ENCODE results near the gene KRTAP5-2. TPM values are rescaled to one million over a fixed set of nuclear protein-coding genes. Genes with fewer than 3 reads are reported as not detected.

The KRTAP5-2 gene
- total and polyA plus RNA-seq, 2 of the 8 experiments (the other 6 are each of a cell fraction or from before 2014, with no cell fraction given): not detected

DNA sequence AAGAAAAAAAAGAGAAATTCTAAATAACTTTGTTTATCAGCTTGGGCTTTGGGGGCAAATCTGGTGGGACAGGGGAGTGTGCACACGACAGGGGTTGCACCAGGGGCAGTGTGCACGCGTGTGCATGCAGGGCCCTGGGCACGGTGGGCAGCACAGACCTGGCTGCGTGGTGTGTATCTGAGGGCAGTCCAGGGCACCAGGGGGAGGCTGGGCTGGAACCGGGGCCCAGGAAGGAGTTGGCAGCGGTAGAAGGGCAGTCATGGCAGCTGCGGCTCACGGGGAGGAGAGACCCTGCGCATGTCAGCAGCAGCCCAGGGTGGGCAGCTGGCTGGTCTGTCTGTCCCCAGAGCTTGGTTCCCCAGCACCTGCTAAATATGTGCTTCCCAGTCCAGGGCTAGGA, 35.8 kb upstream of the KRTAP5-2 start:
- Histone ChIP-seq H3K4me1 (replicated peaks in 1 of 4; ENCODE audit: control insufficient read depth in 3 of 4, insufficient read depth in 4 of 4, low read length in 3 of 4) (peaks cover 0 to 4% (median 1%) of the 10 kb centered on the region in 4 experiments; a peak in 4 of 7 replicates), H3K79me1 (ENCODE audit: low read depth, low read length) (no peaks in the 10 kb centered on the region), H3K18ac (ENCODE audit: extremely low read depth, low read length) (no peak overlapping the region), H3K4me2 (ENCODE audit: insufficient read depth in 1 of 2, low read depth in 2 of 2, low read length in 2 of 2) (no peak overlapping the region), H2AFZ (ENCODE audit: low read length) (no peak overlapping the region), H4K5ac (ENCODE audit: insufficient read length, low read depth, low read length) (no peak overlapping the region), H4K91ac (replicated peaks; ENCODE audit: insufficient read length, low read length) (no peak overlapping the region), H3K36me3 (ENCODE audit: control insufficient read depth in 2 of 4, insufficient read depth in 4 of 4, low read length in 3 of 4) (no peaks in the 10 kb centered on the region), H3K23ac (ENCODE audit: insufficient read length) (no peak overlapping the region), H4K20me1 (replicated peaks in 1 of 2; ENCODE audit: control insufficient read depth in 1 of 2, insufficient read depth in 2 of 2, low read length in 2 of 2) (peaks cover 0 to 2% of the 10 kb centered on the region in 2 experiments), H3K9me3 (ENCODE audit: insufficient read depth in 2 of 2, low read depth in 1 of 2, low read length in 1 of 2) (no peaks in the 10 kb centered on the region), H4K8ac (ENCODE audit: extremely low read depth, insufficient read depth, low read length) (no peak overlapping the region), H3K56ac (replicated peaks; ENCODE audit: insufficient read length, low read depth, low read length) (no peak overlapping the region), H2BK20ac (ENCODE audit: low read length) (no peak overlapping the region), H3K14ac (ENCODE audit: insufficient read length) (no peak overlapping the region), H3K4me3 (ENCODE audit: extremely low read depth in 1 of 4, insufficient read depth in 2 of 4, low read depth in 3 of 4, low read length in 4 of 4) (no peak overlapping the region), H2BK15ac (ENCODE audit: low read length) (no peak overlapping the region), H3K27ac (ENCODE audit: low read depth, low read length) (no peak overlapping the region), H2AK5ac (ENCODE audit: low read depth, low read length) (0 out of 2 replicates have a peak overlapping the region, but pooled peaks have one; percentile 39), H2BK12ac (ENCODE audit: low read depth, low read length) (no peak overlapping the region), H3K9ac (replicated peaks in 1 of 4; ENCODE audit: extremely low read depth in 1 of 4, low read depth in 3 of 4, low read length in 3 of 4) (no peak overlapping the region), H3K23me2 (ENCODE audit: low read depth, low read length) (no peaks in the 10 kb centered on the region), H2BK120ac (replicated peaks; ENCODE audit: low read depth, low read length) (no peak overlapping the region), H2BK5ac (ENCODE audit: low read depth, low read length) (no peak overlapping the region), H3K79me2 (ENCODE audit: control insufficient read depth in 1 of 2, insufficient read depth in 2 of 2, low read length in 2 of 2) (no peaks in the 10 kb centered on the region), H3K27me3 (replicated peaks in 1 of 4; ENCODE audit: control insufficient read depth in 3 of 4, extremely low read depth in 1 of 4, insufficient read depth in 3 of 4, low read length in 3 of 4) (peaks cover 0 to 9% (median 3%) of the 10 kb centered on the region in 4 experiments; a peak in 4 of 7 replicates), H3K4ac (replicated peaks; ENCODE audit: insufficient read length, low read depth, low read length) (no peak overlapping the region)
- no peak for FAIRE-seq
- CTCF ChIA-PET (ENCODE audit: partially characterized antibody): interaction anchor here (0.6 to 6.3 kb wide), 5 partner anchors 10 to 518 kb away, joined by 3 to 43 read pairs (median 3); partner anchors contain the start of gene KRTAP5-2
- no peak for DNase-seq (ENCODE audit: low read depth in 1 of 2, low spot score in 2 of 2)
- POLR2A ChIA-PET (ENCODE audit: partially characterized antibody): interaction anchor here (1.0 kb wide), 1 partner anchor 36 kb away, joined by 3 read pairs; no protein-coding TSS in a partner anchor
- WGBS, 2 experiments (ENCODE audit: extremely low coverage in 1 of 2, insufficient coverage in 1 of 2, insufficient read length in 1 of 2, insufficient replicate concordance in 2 of 2, low coverage in 1 of 2, low lambda C conversion rate in 2 of 2, missing lambda C conversion rate in 1 of 2): 89% methylated on average over 9 of the region's 10 CpGs; no CpG with 5 or more reads in 1 of the 2 experiments
- TF ChIP-seq MAFK (IDR thresholded peaks at IDR 0.05; ENCODE audit: low read depth, low read length): no peak
- TF ChIP-seq CBX8 (IDR thresholded peaks at IDR 0.05; ENCODE audit: borderline replicate concordance, low read depth, low read length): no peak

Measured in H1 (cell line).